HCT116 (cell line): ENCODE measurements around the gene LTBP4.

Experiments used
- EGR1 ChIP-seq: IDR thresholded peaks from 2 replicates; pipeline ENCODE4 v1.6.1; 2012; ENCODE audit warnings: low read depth
- EZH2 ChIP-seq: fragments of 200-600 bp; sonication (generic); IDR thresholded peaks from 2 replicates; pipeline ENCODE4 v1.6.1; 2017; ENCODE audit warnings: antibody characterized with exemption, mixed run types
- EZH2phosphoT487 ChIP-seq: fragments of 200-600 bp; IDR thresholded peaks from 2 replicates; pipeline ENCODE4 v1.6.1; 2018; ENCODE audit warnings: antibody characterized with exemption, borderline replicate concordance
- JUND ChIP-seq: IDR thresholded peaks from 2 replicates; pipeline ENCODE4 v1.6.1; 2012
- MAX ChIP-seq: IDR thresholded peaks from 2 replicates; pipeline ENCODE4 v1.6.1; 2012
- POLR2A ChIP-seq: IDR thresholded peaks from 2 replicates; pipeline ENCODE4 v1.7.0; 2011; ENCODE audit warnings: borderline replicate concordance; ENCODE audit not compliant: insufficient read depth, insufficient read length; ENCODE audit errors: extremely low read depth
- POLR2AphosphoS5 ChIP-seq: IDR thresholded peaks from 2 replicates; pipeline ENCODE4 v1.6.1; 2011; ENCODE audit warnings: mild to moderate bottlenecking, low read depth, low read length, moderate library complexity
- RAD21 ChIP-seq: IDR thresholded peaks from 2 replicates; pipeline ENCODE4 v1.6.1; 2012; ENCODE audit warnings: low read depth, mild to moderate bottlenecking
- SP1 ChIP-seq: IDR thresholded peaks from 2 replicates; pipeline ENCODE4 v1.6.1; 2012; ENCODE audit warnings: low read depth
- YY1 ChIP-seq: IDR thresholded peaks from 2 replicates; pipeline ENCODE4 v1.6.1; 2011; ENCODE audit warnings: low read length, low read depth, moderate library complexity, mild to moderate bottlenecking; ENCODE audit not compliant: insufficient replicate concordance; ENCODE audit errors: extremely low read depth
- ZBTB33 ChIP-seq: IDR thresholded peaks from 2 replicates; pipeline ENCODE4 v1.6.1; 2011; ENCODE audit warnings: mild to moderate bottlenecking, low read length, moderate library complexity; ENCODE audit not compliant: insufficient replicate concordance; ENCODE audit errors: extremely low read depth
- ZNF274 ChIP-seq: fragments of 200-500 bp; sonication (Bioruptor generic); IDR thresholded peaks from 2 replicates; pipeline ENCODE4 v1.6.1; 2014; ENCODE audit warnings: mild to moderate bottlenecking, low read depth, low read length, inconsistent platforms
- TF ChIP-seq, protein P1 (sequence below), 3 experiments: fragments of 200-600 bp in 1 of 3; sonication (generic) in 1 of 3; IDR thresholded peaks in 2 of 3; conservative IDR thresholded peaks in 1 of 3; 2 replicates each; pipeline ENCODE4 v1.5.1; 2012 to 2017; ENCODE audit warnings: low read depth in 2 of 3, low read length in 2 of 3, antibody characterized with exemption in 1 of 3, borderline replicate concordance in 1 of 3, control low read depth in 1 of 3, mild to moderate bottlenecking in 1 of 3, mixed read lengths in 1 of 3, mixed run types in 1 of 3, moderate library complexity in 1 of 3; ENCODE audit not compliant: insufficient read depth in 1 of 3
- TF ChIP-seq, protein P2 (sequence below): IDR thresholded peaks from 2 replicates; pipeline ENCODE4 v1.6.1; 2012

DNA sequence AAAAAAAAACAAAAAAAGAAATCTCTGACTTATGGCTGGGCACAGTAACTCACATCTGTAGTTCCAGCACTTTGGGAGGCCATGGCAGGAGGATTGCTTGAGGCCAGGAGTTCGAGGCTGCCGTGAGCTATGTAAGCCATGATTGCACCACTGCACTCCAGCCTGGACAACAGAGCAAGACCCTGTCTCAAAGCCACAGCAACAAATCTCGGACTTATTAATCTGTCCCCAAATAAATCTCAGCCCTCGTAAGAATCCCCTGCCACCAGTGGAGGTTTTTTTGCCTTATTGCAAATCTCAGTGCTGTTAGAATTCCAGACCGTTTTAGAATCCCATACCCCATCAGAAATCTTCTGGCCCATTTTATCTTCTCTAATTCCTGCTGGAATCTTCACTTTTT is 19.6 kb upstream of the LTBP4 start:
- TF ChIP-seq, protein P1, sequence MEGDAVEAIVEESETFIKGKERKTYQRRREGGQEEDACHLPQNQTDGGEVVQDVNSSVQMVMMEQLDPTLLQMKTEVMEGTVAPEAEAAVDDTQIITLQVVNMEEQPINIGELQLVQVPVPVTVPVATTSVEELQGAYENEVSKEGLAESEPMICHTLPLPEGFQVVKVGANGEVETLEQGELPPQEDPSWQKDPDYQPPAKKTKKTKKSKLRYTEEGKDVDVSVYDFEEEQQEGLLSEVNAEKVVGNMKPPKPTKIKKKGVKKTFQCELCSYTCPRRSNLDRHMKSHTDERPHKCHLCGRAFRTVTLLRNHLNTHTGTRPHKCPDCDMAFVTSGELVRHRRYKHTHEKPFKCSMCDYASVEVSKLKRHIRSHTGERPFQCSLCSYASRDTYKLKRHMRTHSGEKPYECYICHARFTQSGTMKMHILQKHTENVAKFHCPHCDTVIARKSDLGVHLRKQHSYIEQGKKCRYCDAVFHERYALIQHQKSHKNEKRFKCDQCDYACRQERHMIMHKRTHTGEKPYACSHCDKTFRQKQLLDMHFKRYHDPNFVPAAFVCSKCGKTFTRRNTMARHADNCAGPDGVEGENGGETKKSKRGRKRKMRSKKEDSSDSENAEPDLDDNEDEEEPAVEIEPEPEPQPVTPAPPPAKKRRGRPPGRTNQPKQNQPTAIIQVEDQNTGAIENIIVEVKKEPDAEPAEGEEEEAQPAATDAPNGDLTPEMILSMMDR (IDR thresholded peaks at IDR 0.05 in 2 of 3, conservative IDR thresholded peaks at IDR 0.05 in 1 of 3; ENCODE audit: borderline replicate concordance in 1 of 3, insufficient read depth in 1 of 3, low read depth in 2 of 3, low read length in 2 of 3): no peak
- TF ChIP-seq POLR2AphosphoS5: no peak
- no peak for TF ChIP-seq JUND
- TF ChIP-seq, protein P2, sequence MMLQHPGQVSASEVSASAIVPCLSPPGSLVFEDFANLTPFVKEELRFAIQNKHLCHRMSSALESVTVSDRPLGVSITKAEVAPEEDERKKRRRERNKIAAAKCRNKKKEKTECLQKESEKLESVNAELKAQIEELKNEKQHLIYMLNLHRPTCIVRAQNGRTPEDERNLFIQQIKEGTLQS: no peak
- no peak for TF ChIP-seq POLR2A
- TF ChIP-seq YY1: no peak
- no peak for TF ChIP-seq MAX
- TF ChIP-seq EGR1: no peak
- no peak for TF ChIP-seq EZH2phosphoT487
- TF ChIP-seq EZH2: no peak
- TF ChIP-seq SP1: no peak
- no peak for TF ChIP-seq RAD21
- TF ChIP-seq ZNF274: no peak
- no peak for TF ChIP-seq ZBTB33
